GM23248 (cell line): ENCODE results near the gene FUNDC2. TPM values are rescaled to one million over a fixed set of nuclear protein-coding genes. Genes with fewer than 3 reads are reported as not detected.
"Not testable (repeated sequence)": the region's sequence is repeated elsewhere in the genome, so short reads cannot be mapped to it uniquely, and the experiment has no call there.

Experiments
- DNase-seq: peaks from one replicate; pipeline ENCODE4 v3.0.0-alpha.2; 2015
- H2AFZ ChIP-seq: fragments of 200-600 bp; sonication (generic); 2 replicates; pipeline ENCODE4 v1.6.1; 2016; ENCODE audit warnings: antibody characterized with exemption
- H3F3A ChIP-seq: fragments of 200-600 bp; sonication (generic); 2 replicates; pipeline ENCODE4 v1.6.1; 2016; ENCODE audit warnings: mild to moderate bottlenecking, antibody characterized with exemption, mixed run types; ENCODE audit not compliant: insufficient read depth
- H3K27ac ChIP-seq: fragments of 200-600 bp; sonication (generic); 2 replicates; pipeline ENCODE4 v1.5.1; 2016; ENCODE audit warnings: mild to moderate bottlenecking
- H3K27me3 ChIP-seq: fragments of 200-600 bp; sonication (generic); replicated peaks from 2 replicates; pipeline ENCODE4 v1.6.1; 2016; ENCODE audit warnings: mild to moderate bottlenecking; ENCODE audit not compliant: insufficient read depth
- H3K36me3 ChIP-seq: fragments of 200-600 bp; sonication (generic); 2 replicates; pipeline ENCODE4 v1.6.1; 2016; ENCODE audit warnings: low read depth, mild to moderate bottlenecking
- H3K4me1 ChIP-seq: fragments of 200-600 bp; sonication (generic); 2 replicates; pipeline ENCODE4 v1.6.1; 2016; ENCODE audit warnings: mild to moderate bottlenecking; ENCODE audit not compliant: insufficient read depth
- H3K4me2 ChIP-seq: fragments of 200-600 bp; sonication (generic); one replicate; pipeline ENCODE4 v1.6.1; 2016; ENCODE audit warnings: mild to moderate bottlenecking; ENCODE audit not compliant: unreplicated experiment
- H3K4me3 ChIP-seq: fragments of 200-600 bp; sonication (generic); 2 replicates; pipeline ENCODE4 v1.5.1; 2016; ENCODE audit warnings: mild to moderate bottlenecking
- H3K79me2 ChIP-seq: fragments of 200-600 bp; sonication (generic); 2 replicates; pipeline ENCODE4 v1.6.1; 2016; ENCODE audit warnings: mild to moderate bottlenecking; ENCODE audit not compliant: insufficient read depth
- H3K9ac ChIP-seq: fragments of 200-600 bp; sonication (generic); 2 replicates; pipeline ENCODE4 v1.6.1; 2016; ENCODE audit warnings: mild to moderate bottlenecking
- H3K9me2 ChIP-seq: fragments of 200-600 bp; sonication (generic); 2 replicates; pipeline ENCODE4 v1.6.1; 2016; ENCODE audit warnings: mixed run types, mild to moderate bottlenecking, moderate library complexity; ENCODE audit not compliant: insufficient read depth
- H3K9me3 ChIP-seq: fragments of 200-600 bp; sonication (generic); one replicate; pipeline ENCODE4 v1.6.1; 2017; ENCODE audit warnings: low read depth
- H4K20me1 ChIP-seq: fragments of 200-600 bp; sonication (generic); 2 replicates; pipeline ENCODE4 v1.6.0; 2016; ENCODE audit not compliant: insufficient read depth
- EZH2 ChIP-seq: fragments of 200-600 bp; sonication (generic); IDR thresholded peaks from 2 replicates; pipeline ENCODE4 v1.6.1; 2018; ENCODE audit warnings: antibody characterized with exemption, mild to moderate bottlenecking; ENCODE audit not compliant: insufficient read depth, poor library complexity, severe bottlenecking
- EZH2phosphoT487 ChIP-seq: fragments of 200-600 bp; sonication (generic); IDR thresholded peaks from 2 replicates; pipeline ENCODE4 v1.6.1; 2018; ENCODE audit warnings: antibody characterized with exemption, moderate library complexity, mild to moderate bottlenecking, low read depth; ENCODE audit not compliant: insufficient read depth
- whole genome bisulfite sequencing, 2 experiments: methylation state at CpG; one replicate each; pipeline ENCODE4 v1.1.6; 2015 to 2017; ENCODE audit warnings: low lambda C conversion rate in 2 of 2, low coverage in 1 of 2; ENCODE audit errors: missing lambda C conversion rate in 2 of 2; 5-methylcytosine and 5-hydroxymethylcytosine counted together
- in situ Hi-C: fragments of 300-500 bp; cut with MboI; formaldehyde crosslinking; loops from 2 replicates; pipeline ENCODE4 v1.15.0; 2020
- polyA plus RNA-seq: library from polyadenylated mRNA; unstranded; fragments of >200 nt; fragmentation: Nextera tagmentation; extraction: Ambion mirVana; gene quantifications from 2 replicates; pipeline ENCODE4 v1.2.1, GENCODE V29; 2016
- total RNA-seq: library from RNA; depleted of rRNA; stranded (reverse); fragments of >200 nt; shearing (Covaris generic); gene quantifications from 2 replicates; pipeline ENCODE4 v1.2.3, GENCODE V29; 2014

FUNDC2 gene
- total and polyA plus RNA-seq, 2 experiments from 2014 or later: 35.2 to 86.9 TPM

- no peak for TF ChIP-seq EZH2phosphoT487
- no peak for TF ChIP-seq EZH2
Measured at GRCh38 chrX:155005190-155005589, 21.5 kb upstream of the FUNDC2 start.

GRCh38 chrX:155006379-155006778 lies 20.3 kb upstream of the FUNDC2 start:
- H3F3A ChIP-seq, H3K27ac ChIP-seq, H3K36me3 ChIP-seq, H3K4me3 ChIP-seq, H3K9me2 ChIP-seq, H3K4me2 ChIP-seq, H3K79me2 ChIP-seq, H3K9ac ChIP-seq, H3K27me3 ChIP-seq, H4K20me1 ChIP-seq, H3K4me1 ChIP-seq, DNase-seq, in situ Hi-C loops, H3K9me3 ChIP-seq, H2AFZ ChIP-seq: not testable (repeated sequence)
- no CpG with 5 or more reads among the region's 10 CpGs for WGBS, 2 experiments

More at GRCh38 chrX:155005190-155005589, 21.5 kb upstream of the FUNDC2 start:
- DNase-seq: no peak
- H3K36me3 ChIP-seq: no peaks in the 10 kb centered on the region
- no peaks in the 10 kb centered on the region for H3K79me2 ChIP-seq
- 85 to 90% methylated on average over 2 of the region's 2 CpGs for WGBS, 2 experiments
- no peak overlapping the region for H3K9ac ChIP-seq
- H2AFZ ChIP-seq: no peak overlapping the region
- no peaks in the 10 kb centered on the region for H3K4me1 ChIP-seq
- no peak overlapping the region for H3K4me3 ChIP-seq
- no peaks in the 10 kb centered on the region for H3K9me2 ChIP-seq
- in situ Hi-C loops: no loop called here
- H3K27ac ChIP-seq: no peak overlapping the region
- H3F3A ChIP-seq: no peaks in the 10 kb centered on the region
- no peaks in the 10 kb centered on the region for H3K27me3 ChIP-seq
- H3K4me2 ChIP-seq: no peak overlapping the region
- H4K20me1 ChIP-seq: no peaks in the 10 kb centered on the region
- H3K9me3 ChIP-seq: no peaks in the 10 kb centered on the region

- H3K79me2 ChIP-seq, H3F3A ChIP-seq, DNase-seq, in situ Hi-C loops, H3K4me2 ChIP-seq, H3K4me3 ChIP-seq, H3K27ac ChIP-seq, H3K4me1 ChIP-seq, H2AFZ ChIP-seq, H4K20me1 ChIP-seq, H3K36me3 ChIP-seq, H3K9me2 ChIP-seq, H3K9ac ChIP-seq, H3K27me3 ChIP-seq, H3K9me3 ChIP-seq: not testable (repeated sequence)
- 61 to 82% methylated on average over 3 to 6 of the region's 11 CpGs for WGBS, 2 experiments
Measured at GRCh38 chrX:155006913-155007671, 19.6 kb upstream of the FUNDC2 start.

- H3K4me2 ChIP-seq, H3K9me2 ChIP-seq, H3K4me3 ChIP-seq, H3K79me2 ChIP-seq, H3K9me3 ChIP-seq, DNase-seq, H3K9ac ChIP-seq, H3K27me3 ChIP-seq, H2AFZ ChIP-seq, H3F3A ChIP-seq, in situ Hi-C loops, H3K36me3 ChIP-seq, H3K4me1 ChIP-seq, H4K20me1 ChIP-seq, H3K27ac ChIP-seq: not testable (repeated sequence)
- WGBS, 2 experiments: 100% methylated on average over 3 of the region's 12 CpGs
Measured at GRCh38 chrX:155008578-155008977, 18.1 kb upstream of the FUNDC2 start.

GRCh38 chrX:155009994-155010472 lies 16.6 kb upstream of the FUNDC2 start:
- Histone ChIP-seq H3K9ac (no peak overlapping the region), H2AFZ (no peak overlapping the region), H3K9me3 (no peaks in the 10 kb centered on the region), H3K9me2 (no peaks in the 10 kb centered on the region), H3K36me3 (no peaks in the 10 kb centered on the region), H4K20me1 (no peaks in the 10 kb centered on the region), H3K27ac (no peak overlapping the region), H3K27me3 (no peaks in the 10 kb centered on the region), H3K4me3 (no peak overlapping the region), H3F3A (no peaks in the 10 kb centered on the region), H3K4me2 (no peak overlapping the region), H3K4me1 (no peaks in the 10 kb centered on the region), H3K79me2 (no peaks in the 10 kb centered on the region)
- in situ Hi-C loops: no loop called here
- WGBS, 2 experiments: 87 to 90% methylated on average over 3 of the region's 3 CpGs
- TF ChIP-seq EZH2 (no peak), EZH2phosphoT487 (no peak)
- DNase-seq: no peak
